Stimulated activated CD8-positive, alpha-beta memory T cell treated with anti-CD3 and anti-CD28 coated beads, Interleukin-7, amount 100 ng/mL, for 48 hours (primary cell): ENCODE data around the gene DDO.
"Not testable (repeated sequence)": the region's sequence is repeated elsewhere in the genome, so short reads cannot be mapped to it uniquely, and the experiment has no call there.

ENCODE experiments used
- DNase-seq, 2 donors: peaks; one replicate each; pipeline ENCODE4 v3.0.0-alpha.2; 2020; ENCODE audit warnings: low read depth in 1 of 2; ENCODE audit errors: extremely low read depth in 1 of 2

DDO gene

GRCh38 chr6:110415086-110415916 is at the start of gene DDO:
Gene DDO (minus strand): TSS chr6:110415575. CDS start chr6:110413462, 2,113 bp downstream.
- no peak for DNase-seq

- DNase-seq, result no peak
Measured at GRCh38 chr6:110462884-110463481, 47.6 kb upstream of the DDO start.

GRCh38 chr6:110461376-110461775 is 46.0 kb upstream of the DDO start:
- no peak for DNase-seq

- DNase-seq, result no peak
Measured at GRCh38 chr6:110459137-110459536, 43.8 kb upstream of the DDO start.

GRCh38 chr6:110458476-110458875 is 43.1 kb upstream of the DDO start:
- no peak for DNase-seq

- DNase-seq, result not testable (repeated sequence)
Measured at GRCh38 chr6:110457567-110458175, 42.3 kb upstream of the DDO start.

GRCh38 chr6:110456694-110457093 is 41.3 kb upstream of the DDO start:
- no peak for DNase-seq

GRCh38 chr6:110449541-110449895 is 34.1 kb upstream of the DDO start:
- no peak for DNase-seq

DNA sequence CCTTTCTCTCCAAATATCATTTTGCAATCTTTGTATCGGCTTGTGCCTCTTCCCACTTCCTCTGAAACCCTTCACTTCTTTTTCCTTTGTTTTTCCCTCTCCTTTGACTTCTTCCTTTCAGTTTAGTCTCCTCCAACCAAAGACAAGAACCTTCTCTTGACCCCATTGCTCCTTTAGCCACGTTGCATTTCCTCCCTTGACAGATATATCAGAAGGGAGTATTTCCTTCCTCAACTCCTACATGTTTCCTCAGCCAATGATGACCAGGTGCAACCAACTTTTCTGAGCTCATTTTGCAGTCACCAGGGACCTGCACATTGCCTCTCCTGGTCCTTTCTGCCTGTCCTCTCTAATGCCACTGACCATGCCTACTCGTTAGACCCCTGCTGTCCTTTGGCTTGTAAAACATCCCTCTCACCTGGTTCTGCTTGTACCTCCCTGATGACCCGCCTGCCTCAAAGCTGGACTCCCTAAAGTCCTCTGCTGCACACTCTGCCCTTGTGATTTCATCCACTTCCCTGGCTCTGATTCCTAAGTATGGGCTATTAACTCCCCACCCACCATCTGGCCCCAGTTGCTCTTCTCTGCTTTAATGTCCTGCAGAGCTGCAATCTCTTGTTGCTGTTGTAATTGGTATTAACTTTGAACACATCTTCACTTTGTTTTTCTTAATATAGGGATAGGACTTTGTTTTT is 33.6 kb upstream of the DDO start:
- no peak for DNase-seq

- no peak for DNase-seq
Measured at GRCh38 chr6:110447761-110448160, 32.4 kb upstream of the DDO start.

- DNase-seq, result no peak
Measured at GRCh38 chr6:110446405-110446804, 31.0 kb upstream of the DDO start.

DNA sequence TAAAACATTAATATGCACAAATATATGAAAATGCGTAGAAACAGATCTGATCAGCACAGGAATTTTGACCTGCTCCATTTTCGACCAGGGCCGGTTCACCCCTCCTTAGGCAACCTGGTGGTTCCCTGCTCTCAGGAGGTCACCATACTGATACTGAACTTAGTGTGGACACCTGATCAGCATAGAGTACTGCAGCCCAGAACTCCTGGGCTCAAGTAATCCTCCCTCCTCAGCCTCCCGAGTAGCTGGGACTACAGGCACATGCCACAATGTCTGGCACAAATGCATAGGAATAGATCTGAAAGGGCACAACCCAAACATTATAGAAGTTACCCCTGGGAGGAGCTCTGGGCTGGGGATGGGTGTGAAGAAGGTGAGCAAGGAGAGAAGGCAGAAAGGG is 24.7 kb upstream of the DDO start:
- no peak for DNase-seq

DNA sequence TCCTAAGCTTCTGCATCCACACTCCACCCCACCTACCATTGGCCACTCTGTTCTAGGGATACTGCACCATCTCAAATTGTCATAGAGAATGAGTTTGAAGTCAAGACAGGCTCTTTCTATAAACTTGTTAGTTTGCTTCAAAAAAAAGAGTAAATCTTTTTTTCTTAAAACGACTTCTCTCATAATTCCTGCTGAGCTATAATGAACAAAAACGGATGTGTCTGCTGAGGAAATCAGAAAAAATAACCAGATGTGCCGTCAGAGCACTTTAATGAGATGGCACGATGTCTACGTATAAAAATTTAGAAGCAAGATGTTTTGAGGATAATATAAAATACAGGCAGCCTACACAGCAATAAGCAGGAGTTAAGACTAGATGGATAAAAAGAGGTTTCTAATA is 24.0 kb upstream of the DDO start:
- no peak for DNase-seq

- DNase-seq, result no peak
Measured at GRCh38 chr6:110434961-110435602, 19.7 kb upstream of the DDO start.

DNA sequence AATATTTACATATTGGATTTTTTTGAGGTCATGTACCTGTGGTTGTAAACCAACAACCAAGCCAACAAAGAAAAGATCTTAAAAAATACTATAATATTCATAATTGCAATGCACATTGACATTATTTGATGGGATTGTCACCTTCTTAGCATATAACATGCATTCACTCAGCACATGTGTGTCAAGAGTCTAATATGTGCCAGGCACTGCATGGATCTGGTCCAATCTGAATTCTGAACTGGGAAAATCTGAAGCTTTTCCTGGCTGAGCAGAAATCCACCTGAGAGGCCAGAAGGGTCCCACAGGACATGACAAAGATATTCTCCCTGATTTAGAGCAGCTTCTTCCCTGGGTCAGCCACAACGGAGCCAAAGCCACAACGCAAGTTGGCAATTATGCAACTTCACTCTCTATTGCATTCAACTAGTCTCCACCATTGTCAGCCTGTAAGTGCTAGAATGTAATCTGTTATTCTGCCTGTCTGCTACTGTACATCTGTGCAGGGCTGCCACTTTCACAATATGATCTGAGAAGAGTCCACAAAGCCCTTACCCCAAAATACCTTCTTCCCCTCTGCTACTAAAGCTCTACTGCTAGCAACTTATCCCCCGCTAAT is 17.0 kb upstream of the DDO start:
- DNase-seq, result no peak

- no peak for DNase-seq
Measured at GRCh38 chr6:110430741-110431140, 15.4 kb upstream of the DDO start.

DNA sequence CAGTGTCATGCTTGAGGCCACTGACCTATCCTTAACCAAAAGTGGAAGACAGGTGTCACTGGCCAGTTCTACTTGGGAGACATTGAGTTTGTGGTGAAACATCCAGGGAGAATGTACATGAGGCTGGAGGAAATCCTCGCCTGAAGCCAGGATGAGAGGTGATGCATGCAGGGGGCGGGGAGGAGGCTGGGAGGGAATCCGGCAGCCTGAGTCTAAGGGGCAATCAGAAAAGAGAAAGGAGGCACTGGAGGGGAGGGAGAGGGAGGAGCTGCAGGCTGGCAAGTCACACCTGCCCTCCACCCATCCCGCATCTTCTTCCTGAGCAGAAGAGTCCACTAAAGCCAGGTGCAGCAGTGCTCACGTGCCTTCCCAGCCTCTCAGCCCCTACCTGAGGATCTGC is 14.9 kb upstream of the DDO start:
- no peak for DNase-seq

DNA sequence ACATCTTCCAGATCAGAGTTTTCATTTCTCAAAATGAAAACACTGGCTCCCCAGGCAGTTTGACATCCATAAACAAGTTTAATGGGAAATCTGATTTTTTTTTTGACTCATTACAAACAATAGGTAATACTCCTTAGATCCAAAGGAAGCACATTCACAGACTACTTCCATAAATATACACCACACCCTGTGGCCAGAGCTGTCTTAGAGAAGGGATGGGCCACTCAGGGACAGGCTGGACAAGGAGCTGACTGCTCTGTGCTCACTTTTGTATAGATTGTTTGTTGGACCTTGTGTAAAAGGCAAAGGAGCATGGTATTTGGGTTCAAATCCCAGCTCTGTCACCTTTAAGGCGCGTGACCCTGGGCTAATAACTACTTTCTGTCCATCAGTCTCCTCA is 12.8 kb upstream of the DDO start:
- DNase-seq, result no peak

- no peak for DNase-seq
Measured at GRCh38 chr6:110425816-110426215, 10.4 kb upstream of the DDO start.

DNA sequence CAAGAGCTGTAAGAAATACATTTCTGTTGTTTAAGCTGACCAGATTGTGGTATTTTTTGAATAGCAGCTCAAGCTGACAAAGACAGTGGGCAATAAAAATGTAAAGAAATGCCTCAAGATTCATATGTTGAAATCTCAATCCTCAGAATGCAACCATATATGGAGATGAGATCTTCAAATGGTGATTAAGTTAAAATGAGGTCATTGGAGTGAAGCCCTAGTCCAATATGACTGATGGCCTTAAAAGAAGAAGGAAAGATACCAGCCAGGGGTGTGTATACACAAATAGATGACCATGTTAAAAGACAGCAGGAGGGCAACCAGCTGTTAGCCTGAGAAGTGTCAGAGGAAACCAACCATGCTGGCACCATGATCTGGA is 7.1 kb upstream of the DDO start:
- no peak for DNase-seq
